ENCODE measurements around the gene MARK3. TPM values are rescaled to one million over a fixed set of nuclear protein-coding genes. Genes with fewer than 3 reads are reported as not detected.

The MARK3 gene
- total RNA-seq, 1 experiment from 2014 or later = 81.9 TPM

GRCh38 chr14:103518422-103519042 lies 133.3 kb downstream of the MARK3 start:
- no peak overlapping the region for H2AFZ ChIP-seq (ENCODE audit: low read length)
- Mint-ChIP-seq H3K27ac (peak overlapping the region in 1 of 3 experiments; percentile 91; a peak in 1 of 7 replicates), H3K27me3 (ENCODE audit: low read depth) (peaks cover 4% of the 10 kb centered on the region), H3K4me3 (peak overlapping the region in 1 of 2 experiments; percentile 66; a peak in 3 of 5 replicates), H3K4me1 (peaks cover 15 to 32% of the 10 kb centered on the region in 2 experiments), H3K9me3 (peaks cover under 1% of the 10 kb centered on the region in 2 experiments; a peak in 2 of 5 replicates), H3K36me3 (ENCODE audit: insufficient read depth in 1 of 3, low read depth in 3 of 3) (peaks cover 9 to 15% (median 13%) of the 10 kb centered on the region in 3 experiments)
- no peak overlapping the region for H3K23ac ChIP-seq (ENCODE audit: insufficient read length, low read depth, low read length)
- no peaks in the 10 kb centered on the region for H3K4me1 ChIP-seq (ENCODE audit: insufficient read depth, low read length)
- peak; percentile 96 for TF ChIP-seq CTCF (conservative IDR thresholded peaks at IDR 0.05)
- H3K27me3 ChIP-seq (ENCODE audit: insufficient read depth, low read length) = peaks cover 3% of the 10 kb centered on the region; the same call in 1 of the 2 replicates
- no peak overlapping the region for H2AK5ac ChIP-seq (ENCODE audit: insufficient read length, low read length)
- no peaks in the 10 kb centered on the region for H3K9me3 ChIP-seq (ENCODE audit: control insufficient read depth, low read depth, low read length)
- no CpG with 5 or more reads among the region's 9 CpGs for WGBS (ENCODE audit: extremely low coverage, insufficient read length, low lambda C conversion rate)
- H2BK20ac ChIP-seq (ENCODE audit: low read depth, low read length, poor library complexity, severe bottlenecking) = no peak overlapping the region
- H3K79me2 ChIP-seq (ENCODE audit: insufficient read depth, low read length) = no peaks in the 10 kb centered on the region
- H2BK120ac ChIP-seq (ENCODE audit: low read depth, low read length, poor library complexity, severe bottlenecking) = no peak overlapping the region
- no peak overlapping the region for H3K14ac ChIP-seq (ENCODE audit: insufficient read depth, low read length)
- no peak overlapping the region for H3K4ac ChIP-seq (ENCODE audit: low read depth, low read length)
- no peak overlapping the region for H3T11ph ChIP-seq (ENCODE audit: low read length)
- peaks cover 12% of the 10 kb centered on the region for H3K23me2 ChIP-seq (ENCODE audit: insufficient read length, low read depth, low read length, poor library complexity, severe bottlenecking)
- no peak overlapping the region for H4K91ac ChIP-seq (ENCODE audit: insufficient read length, low read depth, low read length)
- H3K4me2 ChIP-seq (ENCODE audit: insufficient read depth, insufficient read length, low read length) = no peak overlapping the region
- H2BK12ac ChIP-seq (ENCODE audit: insufficient read length, low read depth, low read length) = no peak overlapping the region
- H4K5ac ChIP-seq (ENCODE audit: insufficient read length, low read depth, low read length) = no peak overlapping the region
- DNase-seq = peak; percentile 84
- no peak overlapping the region for H3K27ac ChIP-seq (ENCODE audit: insufficient read length, low read depth, low read length)
- H3K9ac ChIP-seq (ENCODE audit: extremely low read depth, insufficient read length, low read length) = no peak overlapping the region
- no peak overlapping the region for H4K8ac ChIP-seq (replicated peaks; ENCODE audit: insufficient read length, low read depth, low read length)
- H2BK15ac ChIP-seq (ENCODE audit: low read depth, low read length) = no peak overlapping the region
- peaks cover 3% of the 10 kb centered on the region for H4K20me1 ChIP-seq (ENCODE audit: control insufficient read depth, insufficient read depth, insufficient read length)
- H2BK5ac ChIP-seq (ENCODE audit: insufficient read length, low read length) = no peak overlapping the region
- no peak overlapping the region for H3K56ac ChIP-seq (ENCODE audit: insufficient read length, low read depth, low read length)
- H3K18ac ChIP-seq (ENCODE audit: insufficient read length, low read depth, low read length) = no peak overlapping the region
- H3K79me1 ChIP-seq (ENCODE audit: insufficient read depth, low read depth, low read length, poor library complexity, severe bottlenecking) = no peaks in the 10 kb centered on the region

Measured in H9 (cell line).